ENCODE results near the gene KIAA1210.

KIAA1210 gene

DNA sequence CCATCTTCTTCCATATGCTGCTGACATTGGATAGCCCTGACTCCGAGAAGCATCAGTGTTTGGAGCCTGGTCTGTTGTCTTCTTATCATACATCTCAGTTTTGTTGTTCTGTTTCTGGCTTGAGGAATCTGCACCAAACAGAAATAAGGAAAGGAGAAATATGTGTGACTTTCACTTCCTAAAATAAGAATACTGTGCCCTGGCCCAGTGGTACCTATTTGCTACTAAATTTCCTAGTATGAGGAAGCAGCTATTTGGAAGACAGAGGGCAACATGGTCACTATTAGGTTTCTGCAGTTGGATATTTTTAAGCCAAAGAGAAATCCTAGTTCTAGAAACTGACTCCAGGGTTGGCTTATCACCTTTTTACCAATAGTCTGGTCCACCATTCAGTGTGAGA is 38.0 kb downstream of the KIAA1210 start:
- no peak for DNase-seq

DNA sequence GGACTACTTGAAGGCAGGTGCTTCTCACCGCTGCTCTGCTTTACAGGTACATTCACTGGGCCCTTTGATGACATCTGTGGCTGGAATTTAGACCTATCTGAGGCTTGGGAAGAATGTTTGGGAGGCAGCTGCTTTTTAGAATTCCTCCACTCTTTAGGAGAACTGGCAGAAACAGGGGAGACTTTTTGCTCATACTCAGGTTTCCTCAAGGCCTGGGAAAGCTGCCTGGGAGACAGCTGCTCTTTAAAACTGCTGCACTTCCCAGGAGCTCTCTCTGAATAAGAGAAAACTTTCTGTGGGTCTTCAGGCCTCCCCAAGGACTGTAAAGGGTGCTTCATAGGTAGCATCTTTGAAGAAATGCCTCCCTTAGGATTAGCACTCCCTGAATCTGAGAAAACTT is 40.5 kb downstream of the KIAA1210 start:
- no peak for DNase-seq

DNA sequence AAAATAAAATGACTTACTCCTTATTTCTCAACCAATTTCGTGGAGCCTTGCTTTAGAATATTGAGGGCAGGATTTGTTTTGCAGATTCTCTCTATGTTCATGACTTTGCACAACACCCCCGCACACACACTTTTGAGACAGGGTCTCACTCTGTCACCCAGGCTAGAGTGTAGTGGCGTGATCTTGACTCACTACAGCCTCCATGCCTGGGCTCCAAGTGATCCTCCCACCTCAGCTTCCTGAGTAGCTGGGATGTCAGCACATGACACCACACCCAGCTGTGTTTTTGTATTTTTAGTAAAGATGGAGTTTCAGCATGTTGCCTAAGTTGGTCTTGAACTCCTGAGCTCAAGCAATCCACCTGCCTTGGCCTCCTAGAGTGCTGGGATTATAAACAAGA is 42.8 kb downstream of the KIAA1210 start:
- DNase-seq: no peak

DNA sequence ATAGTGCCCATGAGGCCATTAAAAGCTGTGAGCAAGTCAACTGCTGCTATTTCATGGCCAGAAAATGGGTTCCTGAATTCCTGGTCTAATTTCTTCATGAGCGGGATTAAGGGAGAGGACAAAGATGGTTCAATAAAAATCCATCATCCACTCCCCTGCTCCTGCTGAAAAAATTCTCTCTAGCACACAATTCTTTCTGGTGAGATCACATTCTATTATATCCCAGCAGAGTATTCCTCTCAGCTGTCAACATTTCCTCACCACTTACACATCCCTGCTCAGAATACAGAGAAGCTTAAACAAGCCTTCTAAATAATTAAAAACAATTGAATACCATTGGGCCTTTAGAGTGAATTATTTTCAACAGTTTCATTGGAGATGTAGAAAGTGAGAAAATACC is 45.3 kb downstream of the KIAA1210 start:
- no peak for DNase-seq

DNA sequence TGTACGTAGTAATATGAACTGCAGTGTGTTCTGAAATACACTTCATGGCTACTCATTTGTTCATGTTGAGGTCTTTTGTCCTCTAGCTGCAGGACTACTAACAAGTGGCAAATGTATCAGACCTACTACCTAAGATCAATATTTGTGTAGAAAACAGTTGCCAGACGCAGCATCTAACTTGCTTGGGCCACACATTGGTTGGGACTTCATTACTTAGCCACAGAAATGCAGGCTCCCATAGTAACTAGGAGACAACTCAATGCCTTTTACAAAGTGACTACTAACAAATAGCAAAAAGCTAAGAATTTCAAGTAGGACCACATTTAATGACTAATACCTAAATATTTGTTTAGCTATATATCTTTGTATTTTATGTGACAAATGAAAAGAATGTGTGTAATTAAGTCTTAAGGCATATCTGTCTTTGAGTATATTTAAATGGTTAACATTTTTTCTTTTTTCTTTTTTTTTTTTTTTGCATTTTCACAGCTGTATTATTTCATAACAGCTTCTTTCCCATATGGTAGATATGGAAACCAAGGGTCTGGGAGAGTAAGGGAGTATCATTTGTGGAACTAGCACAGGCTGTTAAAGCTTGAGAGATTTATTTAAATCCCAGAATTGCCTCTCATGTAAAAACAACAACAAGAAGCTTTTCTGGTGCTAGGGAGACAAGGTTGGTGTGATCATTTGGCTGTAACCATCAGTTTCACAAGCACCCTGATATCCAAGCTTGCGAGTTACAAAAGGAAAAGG is 52.2 kb downstream of the KIAA1210 start:
- DNase-seq: no peak

DNA sequence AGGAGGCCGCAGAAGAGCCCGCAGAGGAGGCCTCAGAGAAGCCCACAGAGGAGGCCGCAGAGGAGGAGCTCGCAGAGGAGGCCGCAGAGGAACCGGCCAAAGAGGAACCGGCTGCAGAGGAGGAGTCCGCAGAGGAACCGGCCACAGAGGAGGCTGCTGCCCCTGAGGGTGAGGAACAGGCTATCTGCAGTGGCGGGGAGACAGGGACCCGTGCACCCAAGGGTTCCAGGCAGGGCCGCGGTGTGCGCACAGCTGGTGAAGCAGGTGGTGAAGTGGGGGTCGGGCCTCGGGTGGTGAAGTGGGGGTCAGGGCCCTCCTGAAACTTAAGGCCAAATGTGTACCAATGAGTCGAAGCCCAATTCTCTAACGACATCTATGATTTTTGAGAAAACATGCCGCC is 53.7 kb downstream of the KIAA1210 start:
- DNase-seq: no peak

DNA sequence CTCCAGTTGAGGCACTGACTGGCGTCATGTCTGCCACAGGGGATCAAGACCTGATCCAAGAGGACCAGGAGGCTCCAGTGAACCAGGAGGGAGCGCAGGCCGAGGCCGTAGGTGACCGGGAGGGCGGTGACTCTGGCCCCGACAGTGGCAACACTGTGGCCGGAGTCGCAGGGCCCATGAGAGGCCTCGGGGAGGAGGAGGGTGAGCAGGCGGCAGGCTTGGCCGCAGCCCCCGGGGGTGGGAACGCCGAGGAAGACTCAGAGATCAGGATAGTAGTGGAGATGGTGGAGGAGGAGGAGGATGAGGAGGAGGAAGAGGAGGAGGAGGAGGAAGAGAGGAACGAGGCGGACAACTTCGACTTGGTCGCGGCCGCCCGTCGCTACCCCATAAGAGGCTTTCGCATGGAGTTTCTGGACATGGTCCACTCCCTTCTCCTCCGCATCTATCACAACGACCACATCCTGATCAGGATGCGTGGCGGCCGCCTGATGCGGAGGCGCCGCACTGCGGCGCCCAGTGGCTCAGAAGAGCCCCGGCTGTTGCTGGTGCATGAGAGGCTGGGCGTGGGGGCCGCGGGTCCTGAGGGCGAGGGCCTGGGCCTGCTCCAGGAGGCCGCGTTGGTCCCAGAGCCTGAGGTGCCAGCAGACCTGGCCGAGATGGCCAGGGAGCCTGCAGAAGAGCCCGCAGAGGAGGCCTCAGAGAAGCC is 54.3 kb downstream of the KIAA1210 start:
- no peak for DNase-seq

DNA sequence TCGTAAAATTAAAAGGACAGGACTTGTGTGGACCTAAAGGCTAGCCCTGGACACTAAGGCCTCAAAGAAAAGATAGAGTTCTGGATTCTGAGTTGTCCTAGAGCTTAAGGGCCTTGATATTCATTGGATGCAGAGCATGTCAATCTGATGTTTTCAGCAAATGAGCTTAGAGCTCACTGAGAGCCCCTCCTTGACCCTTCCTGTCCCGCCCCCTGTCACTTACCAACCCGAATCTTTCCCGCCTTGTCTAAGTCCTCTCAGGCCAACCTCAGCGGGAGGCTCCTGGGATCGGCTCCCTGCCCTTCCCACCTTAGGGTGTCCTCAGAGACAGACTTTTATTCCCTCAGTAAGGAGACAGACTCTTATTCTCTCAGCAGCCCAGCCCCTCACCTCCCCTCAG is 54.9 kb downstream of the KIAA1210 start, which contains the start of gene CT47C1:
CT47C1 (plus strand) TSS at position 250 of the 400 bp plus-strand sequence. CDS start 233 bp downstream, outside the sequence.
- DNase-seq: no peak

DNA sequence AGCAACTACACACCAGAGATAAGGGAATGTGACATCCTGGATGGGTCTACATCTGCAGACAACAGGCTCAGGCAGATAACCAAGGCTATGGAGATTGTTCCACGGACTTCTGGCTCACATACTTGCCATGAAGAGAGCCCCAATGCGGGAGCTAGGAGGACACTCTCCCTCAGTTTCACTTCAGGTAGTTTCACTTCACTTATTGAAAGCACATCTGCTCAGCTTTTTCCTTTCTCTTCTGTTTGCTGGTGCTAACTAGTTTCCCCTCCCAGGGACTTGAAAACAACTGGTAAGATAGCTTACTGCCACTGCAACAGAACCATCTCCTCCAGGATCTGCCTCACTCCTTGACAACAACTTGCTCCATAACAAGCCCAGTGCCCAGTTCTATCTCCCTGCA is 56.2 kb downstream of the KIAA1210 start:
- DNase-seq: no peak

DNA sequence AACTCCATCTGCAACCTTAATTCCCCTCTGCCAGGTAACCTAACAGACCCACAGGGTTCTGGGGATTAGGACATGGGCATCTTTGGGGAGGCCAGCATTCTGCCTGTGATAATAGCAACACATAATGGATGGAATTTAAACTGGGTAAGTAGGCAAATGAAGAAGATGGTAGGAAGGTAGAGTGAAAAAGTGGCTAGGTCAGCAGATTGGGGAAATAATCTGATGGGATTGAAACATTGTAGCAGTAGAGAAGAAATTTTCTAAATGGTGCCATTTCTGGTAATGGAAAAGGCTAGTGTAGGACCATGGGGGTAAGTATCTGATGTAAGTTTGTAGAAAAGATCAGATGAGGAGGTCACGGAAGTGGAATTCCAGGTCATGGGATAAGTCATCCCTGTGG is 57.9 kb downstream of the KIAA1210 start:
- no peak for DNase-seq

DNA sequence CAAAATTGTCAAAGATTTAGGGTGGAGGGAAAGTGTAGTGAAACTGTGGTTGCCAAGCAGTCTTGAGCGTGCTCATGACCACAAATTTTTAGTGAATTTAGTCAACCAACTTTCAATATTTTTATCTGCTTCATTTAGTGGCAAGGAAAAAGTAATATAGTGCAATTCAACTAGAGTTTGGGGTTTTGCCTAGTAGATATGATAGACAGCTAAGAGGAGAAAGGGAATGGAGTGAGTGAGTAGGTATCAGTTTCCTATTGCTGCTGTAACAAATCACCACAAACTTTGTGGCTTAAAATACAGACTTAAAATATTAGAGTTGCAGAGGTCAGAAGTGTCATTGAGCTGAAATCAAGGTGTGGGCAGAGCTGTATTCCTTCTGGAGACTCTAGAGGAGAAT is 58.5 kb downstream of the KIAA1210 start:
- no peak for DNase-seq

DNA sequence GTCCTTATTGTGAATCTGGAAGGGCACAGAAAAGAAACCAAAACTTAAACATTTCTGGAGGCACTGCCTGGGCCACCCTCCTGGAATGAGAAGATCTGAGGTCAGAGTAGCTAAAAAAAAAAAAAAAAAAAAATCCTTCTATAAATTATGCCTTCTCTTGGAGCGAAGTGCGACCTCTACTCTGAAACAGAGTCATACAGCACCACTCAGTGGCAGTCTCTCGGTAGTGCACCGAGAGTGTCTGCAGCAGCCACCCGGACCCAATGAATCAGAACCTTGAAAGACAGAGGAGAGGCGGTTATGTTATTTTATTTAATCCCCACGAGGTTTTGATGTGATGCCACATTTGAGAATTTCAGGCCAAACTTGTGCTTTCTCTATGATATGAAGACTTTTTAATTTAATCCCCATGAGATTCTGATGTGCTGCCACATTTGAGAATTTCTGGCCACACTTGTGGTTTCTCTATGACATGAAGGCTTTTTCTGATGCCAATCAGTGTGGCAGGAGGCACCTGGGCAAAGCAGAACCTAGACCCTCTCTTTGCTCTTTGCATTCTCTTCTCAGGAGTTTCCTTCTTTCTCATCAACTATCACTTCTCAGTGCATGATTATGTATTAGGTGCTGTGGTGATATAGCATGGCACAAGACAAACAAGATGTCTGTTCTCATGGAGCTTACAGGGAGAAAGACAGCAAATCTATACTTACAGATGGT is 60.4 kb downstream of the KIAA1210 start:
- DNase-seq: peak; percentile 3

DNA sequence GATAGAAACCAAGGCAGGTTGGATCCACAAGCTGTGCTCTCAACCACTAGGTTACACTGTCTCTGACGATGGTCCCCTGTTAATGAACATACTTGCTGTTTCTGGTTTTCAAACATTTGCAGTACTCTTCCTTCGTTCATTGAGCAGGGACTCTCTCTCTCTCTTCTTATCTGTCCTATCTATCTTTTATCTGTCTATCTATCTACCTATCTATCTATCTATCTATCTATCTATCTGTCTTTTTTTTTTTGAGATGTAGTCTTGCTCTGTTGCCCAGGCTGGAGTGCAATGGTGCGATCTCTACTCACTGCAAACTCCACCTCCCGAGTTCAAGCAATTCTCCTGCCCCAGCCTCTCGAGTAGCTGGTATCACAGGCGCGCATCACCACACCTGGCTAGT is 64.2 kb downstream of the KIAA1210 start:
- DNase-seq: no peak

DNA sequence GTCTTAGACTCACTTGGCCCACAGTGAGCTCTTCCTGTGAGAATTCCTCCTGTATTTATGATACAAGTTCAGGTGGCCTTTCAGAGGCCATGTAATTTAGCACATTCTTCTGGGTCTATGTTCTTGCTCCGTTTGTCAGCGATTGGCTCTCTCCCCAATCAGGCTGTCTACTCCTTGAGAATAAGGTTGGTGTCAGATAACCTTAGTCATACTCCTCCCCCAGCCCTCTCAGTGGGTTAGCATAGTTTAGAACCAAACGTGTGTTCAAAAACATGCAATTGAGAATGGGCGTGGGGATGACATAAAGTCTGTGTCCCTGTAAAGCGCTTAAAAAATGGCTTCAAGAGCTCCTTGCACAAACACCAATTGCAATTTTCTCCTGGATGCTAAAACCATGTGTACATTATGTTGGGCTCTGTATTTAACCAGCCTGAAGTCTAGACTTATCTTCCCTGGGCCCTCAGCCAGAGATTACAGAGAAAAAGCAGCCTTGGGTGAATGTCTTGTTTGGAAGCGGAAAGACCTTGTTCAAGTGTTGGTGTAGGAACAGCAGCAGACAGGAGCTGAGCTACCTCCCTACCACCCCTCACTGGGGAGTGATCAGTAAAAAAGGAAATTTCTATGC is 64.8 kb downstream of the KIAA1210 start:
- no peak for DNase-seq

DNA sequence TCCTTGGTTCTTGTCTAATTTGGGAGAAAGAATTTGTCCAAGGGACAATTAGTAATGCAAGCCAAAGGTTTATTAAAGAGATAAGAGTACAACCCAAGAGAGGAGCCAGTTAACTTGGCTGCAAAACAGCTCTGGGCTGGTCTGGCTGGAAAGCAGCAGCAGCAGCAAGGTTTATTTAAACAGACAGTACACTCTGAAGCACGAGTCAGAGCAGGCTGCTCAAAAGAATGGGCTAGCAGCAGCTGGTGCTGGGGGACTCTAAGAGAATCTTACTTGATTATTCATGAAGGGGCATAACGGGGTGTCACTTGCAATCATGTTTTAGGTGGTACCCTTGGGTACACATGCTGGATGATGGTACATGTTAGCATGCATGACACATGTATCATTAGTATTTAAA is 71.9 kb downstream of the KIAA1210 start:
- DNase-seq: no peak

DNA sequence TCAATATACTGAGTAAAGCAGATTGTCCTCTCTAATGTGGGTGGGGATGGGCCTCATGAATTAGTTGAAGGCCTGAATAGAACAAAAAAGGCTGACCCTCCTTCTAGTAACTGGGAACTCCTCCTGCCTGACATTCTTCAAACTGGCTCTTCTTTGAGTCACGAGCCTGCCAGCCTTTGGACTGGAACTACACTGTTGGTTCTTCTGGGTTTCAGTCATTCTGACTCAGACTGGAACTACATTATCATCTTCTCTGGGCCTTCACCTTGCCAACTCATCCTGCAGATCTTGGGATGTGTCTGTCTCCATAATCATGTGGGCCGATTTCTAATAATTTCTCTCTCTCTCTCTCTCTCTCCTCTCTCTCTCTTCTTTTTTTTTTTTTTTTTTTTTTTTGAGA is 81.7 kb downstream of the KIAA1210 start:
- no peak for DNase-seq

DNA sequence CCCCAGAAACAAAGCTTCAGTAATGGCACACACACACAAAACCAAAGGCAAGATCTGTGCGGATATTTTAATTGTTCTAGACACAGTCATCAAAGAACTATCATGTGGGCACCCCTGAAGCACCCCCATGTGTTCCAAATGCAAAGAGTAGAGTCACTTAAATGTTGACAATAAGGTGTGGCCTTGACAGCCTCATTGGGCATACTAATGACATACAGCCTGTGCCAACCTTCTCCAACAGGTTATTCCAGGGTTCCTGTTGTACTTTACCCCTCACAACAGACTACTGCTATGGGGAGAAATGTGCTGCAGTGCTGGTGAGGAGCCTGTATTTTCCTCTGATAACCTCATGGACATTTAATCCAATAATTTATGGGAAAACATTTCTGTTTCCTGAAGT is 84.6 kb downstream of the KIAA1210 start:
- no peak for DNase-seq

DNA sequence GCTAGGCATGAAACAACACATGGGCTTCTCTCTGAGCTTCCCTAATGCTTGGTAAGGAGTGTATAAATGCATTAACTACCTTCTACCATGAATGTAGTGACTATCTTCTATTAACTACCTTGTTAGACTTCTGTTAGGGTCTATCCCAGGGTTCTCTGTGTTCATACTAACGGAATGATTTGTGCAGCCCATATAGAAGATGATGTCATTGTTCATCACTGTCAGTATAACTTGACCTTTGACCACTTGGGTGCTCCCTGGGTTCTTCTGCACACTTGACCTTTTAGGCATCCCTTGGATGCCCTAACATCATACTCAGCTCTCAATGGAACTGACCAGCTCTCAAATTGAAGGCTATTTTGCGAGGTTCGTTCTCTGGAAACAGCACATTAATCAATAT is 85.6 kb downstream of the KIAA1210 start:
- no peak for DNase-seq

DNA sequence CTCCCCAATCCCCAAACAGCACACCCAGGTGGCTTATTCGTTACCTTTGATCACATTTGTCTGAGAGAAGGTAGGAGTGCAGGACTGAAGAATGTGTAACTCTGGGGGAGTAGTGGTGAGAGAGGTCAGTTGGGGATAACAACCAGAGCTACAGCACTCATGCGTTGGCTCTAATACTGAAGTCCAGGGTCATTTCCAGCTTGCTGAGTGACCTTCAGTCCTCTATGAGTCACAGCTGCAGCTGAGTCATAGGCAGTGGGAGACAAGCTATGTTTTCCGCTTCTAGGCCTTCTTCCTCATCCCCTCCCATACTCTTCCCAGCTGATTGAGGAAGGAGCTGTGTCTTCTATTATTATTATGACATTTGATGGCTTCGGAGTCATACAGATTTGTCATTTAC is 86.4 kb downstream of the KIAA1210 start:
- DNase-seq: no peak

DNA sequence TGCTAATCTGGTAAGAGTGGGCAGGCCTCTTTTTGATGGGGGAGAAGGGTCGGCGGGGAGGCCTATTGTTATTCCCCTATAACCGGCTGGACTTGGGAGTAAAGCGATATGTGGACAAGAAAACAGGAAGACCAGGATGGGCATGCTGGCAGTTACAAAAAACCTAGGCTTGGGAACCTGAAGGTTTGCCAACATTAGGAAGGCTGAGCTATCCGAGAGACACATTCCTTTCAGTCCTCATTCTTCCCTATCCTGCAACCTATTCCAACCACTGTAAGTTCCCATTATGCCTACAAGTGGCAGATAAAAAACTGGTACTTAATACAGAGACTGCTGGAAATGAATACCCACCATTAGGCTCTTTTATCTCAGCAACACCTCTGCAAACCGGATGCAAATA is 87.2 kb downstream of the KIAA1210 start:
- DNase-seq: no peak

DNA sequence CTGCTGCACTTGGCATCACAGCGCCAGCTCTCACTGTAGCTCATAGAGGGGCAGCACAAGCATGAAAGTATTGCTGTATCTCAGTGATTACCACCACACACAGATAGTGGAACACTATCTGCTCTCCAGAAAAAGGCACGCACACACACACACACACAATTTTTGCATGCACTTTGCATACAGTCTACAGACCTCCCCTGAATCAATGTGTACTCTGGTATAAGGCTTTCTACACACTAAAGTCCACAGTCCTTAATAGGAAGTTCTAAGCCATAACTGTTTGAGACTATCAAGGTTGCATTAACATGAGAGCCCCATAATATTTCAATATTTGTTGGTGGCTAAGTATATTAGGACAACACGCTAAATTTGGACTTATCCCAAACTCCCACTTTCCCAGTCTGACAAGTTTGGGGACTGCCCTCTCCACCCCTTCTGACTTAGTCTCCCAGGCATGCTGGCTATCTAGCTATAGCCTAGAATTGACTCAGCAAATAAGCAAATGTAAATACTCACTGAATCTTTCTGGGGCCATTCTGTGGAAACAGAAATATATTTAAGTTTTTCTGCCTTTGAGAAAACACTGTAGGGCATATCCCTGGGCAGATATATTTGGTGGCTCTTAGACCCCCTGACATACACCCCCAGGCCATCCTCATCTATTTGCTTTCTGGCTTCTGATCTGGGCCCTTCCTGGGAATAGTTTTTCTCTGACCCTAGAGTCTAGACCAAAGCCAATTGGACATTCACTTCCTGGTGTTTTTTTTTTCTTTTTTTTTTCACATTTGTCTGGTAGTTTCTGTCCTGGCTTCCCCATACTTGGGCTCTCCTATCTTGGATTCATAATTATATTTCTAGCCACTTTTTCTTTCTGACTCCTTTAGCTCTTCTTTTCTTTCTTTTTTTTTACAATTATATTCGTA is 91.2 kb downstream of the KIAA1210 start:
- no peak for DNase-seq

DNA sequence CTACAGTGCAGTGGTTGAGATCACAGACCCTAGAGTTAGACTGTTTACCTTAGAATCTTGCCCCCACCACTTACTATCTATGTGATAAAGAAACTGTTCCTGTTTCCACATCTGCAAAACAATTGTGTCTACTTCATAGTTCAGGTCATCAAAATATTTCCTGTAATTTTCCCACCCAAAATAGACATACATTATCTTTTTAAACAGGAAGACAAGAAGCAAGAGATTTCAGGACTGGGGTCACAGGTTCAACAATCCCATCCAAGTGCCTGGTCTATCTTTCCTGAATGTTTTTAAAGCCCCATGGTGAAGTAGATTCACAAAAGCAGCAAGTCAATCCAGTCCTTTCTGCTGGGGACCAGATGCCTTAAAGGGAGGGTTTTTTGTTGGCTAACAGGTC is 96.6 kb downstream of the KIAA1210 start:
- DNase-seq: no peak

Data from NCI-H1092 (cell line).